Stomach (tissue), 9 donors: ENCODE measurements around the gene STAT5A. TPM values are rescaled to one million over a fixed set of nuclear protein-coding genes. Genes with fewer than 3 reads are reported as not detected.

Experiments
- DNase-seq, 2 donors: peaks; one replicate each; pipeline versions ENCODE4 v3.0.0 to v3.0.0-alpha.2; 2013 to 2019
- H3K27ac ChIP-seq, 5 donors: fragments of 200-600 bp in 4 of 5; sonication (generic) in 4 of 5; one replicate each; pipeline ENCODE4 v1.5.1; 2013 to 2019; ENCODE audit warnings: mild to moderate bottlenecking in 1 of 5, moderate library complexity in 1 of 5
- H3K27me3 ChIP-seq, 3 donors: fragments of 200-600 bp; sonication (generic); one replicate each; pipeline ENCODE4 v1.5.1; 2017 to 2019; ENCODE audit warnings: mixed run types in 1 of 3
- H3K36me3 ChIP-seq, 4 donors: fragments of 200-600 bp; sonication (generic); 1 replicate in 3 of 4; 2 replicates in 1 of 4; pipeline ENCODE4 v1.5.1; 2016 to 2019
- H3K4me1 ChIP-seq, 4 donors: fragments of 200-600 bp; sonication (generic); one replicate each; pipeline ENCODE4 v1.5.1; 2016 to 2019
- H3K4me3 ChIP-seq, 4 donors: fragments of 200-600 bp; sonication (generic) in 3 of 4; one replicate each; pipeline ENCODE4 v1.5.1; 2016 to 2019; ENCODE audit warnings: mild to moderate bottlenecking in 1 of 4
- H3K9me3 ChIP-seq, 4 donors: fragments of 200-600 bp; sonication (generic); one replicate each; pipeline ENCODE4 v1.5.1; 2016 to 2019
- CTCF ChIP-seq, 7 experiments: fragments of 450-650 bp in 4 of 7; fragments of 200-600 bp in 3 of 7; sonication (generic) in 3 of 7; IDR thresholded peaks; one replicate each; pipeline ENCODE4 v1.5.1; 2016 to 2019; ENCODE audit warnings: antibody characterized with exemption in 7 of 7, control low read depth in 2 of 7, mild to moderate bottlenecking in 1 of 7
- EP300 ChIP-seq: sonication (generic); formaldehyde crosslinking; IDR thresholded peaks from one replicate; pipeline ENCODE4 v1.6.1; 2017; ENCODE audit warnings: antibody characterized with exemption
- POLR2A ChIP-seq, 4 donors: fragments of 450-650 bp; IDR thresholded peaks; one replicate each; pipeline ENCODE4 v1.6.1; 2016; ENCODE audit warnings: antibody characterized with exemption in 4 of 4, control low read depth in 2 of 4, mild to moderate bottlenecking in 1 of 4, moderate library complexity in 1 of 4
- POLR2AphosphoS5 ChIP-seq, 3 donors: sonication (generic); formaldehyde crosslinking; IDR thresholded peaks; one replicate each; pipeline ENCODE4 v1.6.1; 2016; ENCODE audit warnings: antibody characterized with exemption in 3 of 3
- WGBS, 5 donors: extraction: QIAGEN DNeasy Blood & Tissue Kit in 3 of 5; methylation state at CpG; one replicate each; pipeline versions ENCODE4 v1.1.5 to v1.1.7; 2013 to 2018; 5-methylcytosine and 5-hydroxymethylcytosine counted together
- intact Hi-C: fragments of 100-400 bp; cut with DNase I; formaldehyde crosslinking; loops from one replicate; pipeline ENCODE4 v1.15.1; 2023; ENCODE audit warnings: low total_unique reads
- polyA plus RNA-seq, 3 donors: library from polyadenylated mRNA; stranded (reverse); fragments of 200-250 nt; gene quantifications; one replicate each; pipeline ENCODE4 v1.2.3, GENCODE V29; 2013
- total RNA-seq, 5 donors: library from RNA; depleted of rRNA; stranded (reverse); fragments of >200 nt; gene quantifications; one replicate each; pipeline versions ENCODE4 v1.1.0 to v1.2.3, GENCODE V29; 2014 to 2016
- donor health status: healthy with polysubstance abuse.
- donor health status: Bipolar disorder and iron deficiency.
- donor health status: healthy.

The STAT5A gene
- total and polyA plus RNA-seq, 8 donors = 9.6 to 81.7 (median 16.6) TPM

GRCh38 chr17:42306385-42306667 is 18.0 kb downstream of the STAT5A start:
- intact Hi-C loops = no loop called here
- TF ChIP-seq EP300 (no peak), POLR2A (IDR thresholded peaks at IDR 0.05) (no peak), CTCF (IDR thresholded peaks at IDR 0.05) (no peak), POLR2AphosphoS5 (IDR thresholded peaks at IDR 0.05) (no peak)

GRCh38 chr17:42307362-42307927 is 19.1 kb downstream of the STAT5A start:
- Histone ChIP-seq H3K27ac (no peak overlapping the region), H3K4me1 (peaks cover 17 to 36% (median 26%) of the 10 kb centered on the region in 4 donors), H3K4me3 (no peak overlapping the region), H3K36me3 (peaks cover 42 to 100% (median 93%) of the 10 kb centered on the region in 4 donors), H3K9me3 (no peaks in the 10 kb centered on the region), H3K27me3 (no peaks in the 10 kb centered on the region)
- TF ChIP-seq CTCF (IDR thresholded peaks at IDR 0.05) (no peak), POLR2AphosphoS5 (IDR thresholded peaks at IDR 0.05) (no peak), EP300 (no peak), POLR2A (IDR thresholded peaks at IDR 0.05) (no peak)
- 93 to 97% (median 94%) methylated on average over 19 of the region's 19 CpGs for whole genome bisulfite sequencing, 5 donors
- DNase-seq = no peak
- intact Hi-C loops = no loop called here

More at GRCh38 chr17:42306385-42306667, 18.0 kb downstream of the STAT5A start:
- Histone ChIP-seq H3K4me3 (no peak overlapping the region), H3K27ac (no peak overlapping the region), H3K4me1 (peaks cover 8 to 25% (median 16%) of the 10 kb centered on the region in 4 donors), H3K36me3 (peaks cover 44 to 100% (median 99%) of the 10 kb centered on the region in 4 donors), H3K9me3 (no peaks in the 10 kb centered on the region), H3K27me3 (no peaks in the 10 kb centered on the region)
- WGBS, 5 donors = 95 to 98% (median 97%) methylated on average over 5 of the region's 5 CpGs
- DNase-seq = no peak

- Histone ChIP-seq H3K27me3 (no peaks in the 10 kb centered on the region), H3K4me3 (no peak overlapping the region), H3K36me3 (peaks cover 42 to 99% (median 91%) of the 10 kb centered on the region in 4 donors), H3K27ac (peak overlapping the region in 2 of 5 donors; percentile 37 to 90), H3K9me3 (no peaks in the 10 kb centered on the region), H3K4me1 (peaks cover 22 to 46% (median 34%) of the 10 kb centered on the region in 4 donors)
- intact Hi-C loops = no loop called here
- 70 to 81% (median 76%) methylated on average over 7 of the region's 7 CpGs for WGBS, 5 donors
- TF ChIP-seq EP300 (no peak), POLR2AphosphoS5 (IDR thresholded peaks at IDR 0.05) (no peak), POLR2A (IDR thresholded peaks at IDR 0.05) (no peak), CTCF (IDR thresholded peaks at IDR 0.05) (no peak)
- DNase-seq = no peak
These were observed 20.1 kb downstream of the STAT5A start for GRCh38 chr17:42308446-42308845.

DNA sequence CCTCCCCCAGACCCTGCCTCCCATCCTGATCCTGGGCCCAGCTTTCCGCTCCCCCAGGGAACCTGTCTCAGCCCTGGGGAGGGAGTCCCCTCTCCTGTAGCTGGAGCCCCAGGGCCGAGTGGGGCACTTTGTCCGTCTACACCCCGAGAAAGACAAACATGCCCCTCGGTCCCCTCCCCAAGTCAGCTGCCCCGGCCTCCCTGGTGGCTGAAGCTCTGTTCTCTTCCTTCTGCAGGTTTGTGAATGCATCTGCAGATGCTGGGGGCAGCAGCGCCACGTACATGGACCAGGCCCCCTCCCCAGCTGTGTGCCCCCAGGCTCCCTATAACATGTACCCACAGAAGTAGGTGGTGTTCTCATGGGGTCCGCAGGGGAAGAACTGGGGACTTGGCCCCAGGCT is 20.8 kb downstream of the STAT5A start:
- no peak for TF ChIP-seq POLR2A (IDR thresholded peaks at IDR 0.05)
- TF ChIP-seq CTCF (IDR thresholded peaks at IDR 0.05) = no peak
- no peak for TF ChIP-seq POLR2AphosphoS5 (IDR thresholded peaks at IDR 0.05)
- TF ChIP-seq EP300 = no peak
- H3K9me3 ChIP-seq = no peaks in the 10 kb centered on the region
- WGBS, 5 donors = 82 to 91% (median 89%) methylated on average over 9 of the region's 9 CpGs
- H3K4me1 ChIP-seq = peaks cover 22 to 53% (median 38%) of the 10 kb centered on the region in 4 donors
- H3K4me3 ChIP-seq = no peak overlapping the region
- peak overlapping the region in 3 of 5 donors; percentile 37 to 90 (median 38) for H3K27ac ChIP-seq
- H3K27me3 ChIP-seq = no peaks in the 10 kb centered on the region
- no peak for DNase-seq
- intact Hi-C loops = no loop called here
- H3K36me3 ChIP-seq = peaks cover 44 to 99% (median 91%) of the 10 kb centered on the region in 4 donors
